Hepatocyte (in vitro differentiated cells): ENCODE measurements around the gene CHKA.

ENCODE experiments used
- CTCF ChIP-seq: fragments of 200-600 bp; sonication (generic); IDR thresholded peaks from 2 replicates; pipeline ENCODE4 v1.5.1; 2016; ENCODE audit warnings: antibody characterized with exemption, mild to moderate bottlenecking; ENCODE audit not compliant: poor library complexity
- EZH2 ChIP-seq: fragments of 200-600 bp; sonication (generic); IDR thresholded peaks from 2 replicates; pipeline ENCODE4 v1.6.1; 2016; ENCODE audit warnings: antibody characterized with exemption, mild to moderate bottlenecking, borderline replicate concordance
- EZH2phosphoT487 ChIP-seq: fragments of 200-600 bp; sonication (generic); IDR thresholded peaks from one replicate; pipeline ENCODE4 v1.6.1; 2018; ENCODE audit warnings: antibody characterized with exemption, mild to moderate bottlenecking, low read depth, moderate library complexity; ENCODE audit not compliant: unreplicated experiment, severe bottlenecking

- TF ChIP-seq CTCF (no peak), EZH2 (no peak), EZH2phosphoT487 (no peak)
Observed at GRCh38 chr11:68077617-68078582, 43.3 kb downstream of the CHKA start.
